ENCODE data around the gene CHTF8.
A peak's percentile ranks its signal among the peaks of the same experiment; 100 is the strongest.

Gene CHTF8

DNA sequence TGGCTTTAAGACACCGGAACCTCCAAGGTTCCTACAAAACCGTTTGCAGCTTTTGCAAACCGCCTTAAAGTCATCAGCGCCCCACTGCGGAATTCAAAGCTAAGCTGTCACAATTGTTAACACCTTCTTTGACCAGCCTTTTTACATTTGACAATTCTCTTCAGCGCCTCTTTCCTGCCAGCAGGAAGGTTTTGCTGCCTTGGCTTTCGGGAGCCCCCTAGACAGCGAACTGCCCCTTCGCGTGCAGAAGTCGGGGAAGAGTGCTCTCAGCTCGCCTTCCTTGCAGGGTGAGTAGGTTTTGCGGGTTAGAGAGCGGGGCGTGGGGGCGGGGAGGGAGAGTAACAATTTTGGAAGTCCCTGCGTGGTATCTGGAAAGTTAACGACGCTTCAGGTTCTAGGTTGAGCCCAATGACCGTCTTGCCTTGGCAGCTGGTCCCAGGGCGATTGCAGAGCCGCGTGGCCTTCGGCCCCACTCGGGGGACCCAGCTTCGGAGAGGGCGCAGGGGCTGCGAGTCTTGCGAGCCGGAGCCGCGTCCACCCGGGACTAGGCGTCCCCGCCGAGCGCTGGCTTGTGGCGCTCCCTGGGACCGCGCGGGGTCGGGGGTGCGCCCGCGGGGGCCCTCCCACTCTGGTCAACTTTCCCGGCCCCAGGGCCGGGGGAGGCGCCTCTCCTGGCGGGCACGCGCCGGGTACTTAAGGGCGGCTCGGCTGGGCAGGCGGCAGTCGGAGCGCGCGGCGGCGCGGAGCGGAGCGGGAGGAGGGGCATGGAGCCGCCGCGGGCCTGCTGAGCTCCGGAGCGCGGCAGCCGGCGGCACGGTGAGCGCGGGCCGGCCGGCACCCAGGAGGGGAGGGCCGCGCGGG, 26.7 kb downstream of the CHTF8 start, which contains the start of gene HAS3:
HAS3 (plus strand) TSS at position 153 of the 861 bp plus-strand sequence. CDS start 3,743 bp downstream, outside the sequence.
- Histone ChIP-seq H3K27me3 (replicated peaks in 2 of 5; ENCODE audit: control insufficient read depth in 4 of 5, insufficient read depth in 5 of 5, low read length in 4 of 5) (peaks cover 0 to 57% (median 12%) of the 10 kb centered on the region in 5 experiments), H3K27ac (ENCODE audit: insufficient read depth in 1 of 2, low read depth in 1 of 2, low read length in 2 of 2, poor library complexity in 1 of 2, severe bottlenecking in 2 of 2) (no peak within 1 kb of the TSS), H3K36me3 (ENCODE audit: control insufficient read depth in 4 of 4, insufficient read depth in 4 of 4, low read length in 3 of 4) (peaks cover 0 to 15% (median 5%) of the 10 kb centered on the region in 4 experiments), H3K4me1 (ENCODE audit: control extremely low read depth in 1 of 4, control insufficient read depth in 4 of 4, insufficient read depth in 4 of 4, low read length in 3 of 4) (peaks cover 0 to 31% (median 26%) of the 10 kb centered on the region in 4 experiments), H3K4me3 (ENCODE audit: control insufficient read depth in 1 of 7, extremely low read depth in 1 of 7, insufficient read depth in 4 of 7, low read depth in 2 of 7, low read length in 6 of 7) (peak within 1 kb of the TSS; percentile 26 to 74 (median 64)), H3K9me3 (ENCODE audit: control extremely low read depth in 1 of 5, control insufficient read depth in 4 of 5, insufficient read depth in 2 of 5, low read depth in 1 of 5, low read length in 4 of 5) (no peaks in the 10 kb centered on the region)
- WGBS (ENCODE audit: insufficient coverage) = under 1% methylated on average over 79 of the region's 80 CpGs
- peak; percentile 38 to 67 (median 63) for DNase-seq
- POLR2A ChIA-PET = interaction anchor here (0.8 kb wide), 1 partner anchor 484 kb away, joined by 3 read pairs; no protein-coding TSS in a partner anchor
- CTCF ChIA-PET = interaction anchor here (0.7 to 1.6 kb wide), 7 partner anchors 12 to 259 kb away, joined by 3 to 11 read pairs (median 3); no protein-coding TSS in a partner anchor

DNA sequence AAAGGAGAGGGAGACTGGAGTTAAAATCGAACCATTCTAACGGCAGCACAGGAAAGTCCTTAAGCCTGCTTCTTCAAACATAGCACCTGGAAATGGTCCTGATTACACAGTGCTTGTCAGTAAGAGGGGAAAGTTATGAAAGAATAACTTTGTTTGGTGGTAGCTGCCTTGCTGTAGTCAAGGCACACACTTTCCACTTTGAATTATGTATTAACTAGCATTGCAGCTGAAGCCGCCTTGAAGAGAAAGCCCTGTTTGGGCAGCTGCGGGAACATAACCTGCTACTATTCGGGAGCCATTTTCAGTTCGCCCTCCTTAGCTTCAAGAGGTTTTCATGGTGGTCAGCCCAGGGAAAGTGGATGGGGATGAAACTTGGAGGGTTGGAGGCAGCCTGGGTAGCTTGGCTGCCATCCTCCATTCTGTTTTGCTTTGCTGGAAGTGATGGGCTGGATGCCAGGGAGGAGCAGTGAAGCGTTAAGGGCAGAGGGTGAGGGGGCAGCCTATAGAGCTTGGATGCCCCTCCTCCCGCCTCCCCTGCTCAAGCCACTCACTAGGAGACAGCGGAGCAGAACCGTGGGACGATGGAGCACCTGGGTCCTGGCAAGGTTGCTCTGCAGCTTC, 32.2 kb downstream of the CHTF8 start:
- DNase-seq = no peak
- peaks cover 0 to 2% (median under 1%) of the 10 kb centered on the region in 4 experiments for H3K4me1 ChIP-seq (ENCODE audit: control extremely low read depth in 1 of 4, control insufficient read depth in 4 of 4, insufficient read depth in 4 of 4, low read length in 3 of 4)
- H3K27me3 ChIP-seq (replicated peaks in 2 of 5; ENCODE audit: control insufficient read depth in 4 of 5, insufficient read depth in 5 of 5, low read length in 4 of 5) = peaks cover 0 to 16% (median 5%) of the 10 kb centered on the region in 5 experiments
- ChIA-PET CTCF (interaction anchor here (0.7 to 1.7 kb wide), 3 partner anchors 14 to 572 kb away, joined by 3 to 6 read pairs (median 5); no protein-coding TSS in a partner anchor), POLR2A (no interaction called here)
- WGBS (ENCODE audit: insufficient coverage) = 98% methylated on average over 9 of the region's 11 CpGs
- no peak overlapping the region for H3K27ac ChIP-seq (ENCODE audit: insufficient read depth in 1 of 2, low read depth in 1 of 2, low read length in 2 of 2, poor library complexity in 1 of 2, severe bottlenecking in 2 of 2)
- no peak overlapping the region for H3K4me3 ChIP-seq (ENCODE audit: control insufficient read depth in 1 of 7, extremely low read depth in 1 of 7, insufficient read depth in 4 of 7, low read depth in 2 of 7, low read length in 6 of 7)
- H3K9me3 ChIP-seq (ENCODE audit: control extremely low read depth in 1 of 5, control insufficient read depth in 4 of 5, insufficient read depth in 2 of 5, low read depth in 1 of 5, low read length in 4 of 5) = no peaks in the 10 kb centered on the region
- no peaks in the 10 kb centered on the region for H3K36me3 ChIP-seq (ENCODE audit: control insufficient read depth in 4 of 4, insufficient read depth in 4 of 4, low read length in 3 of 4)

DNA sequence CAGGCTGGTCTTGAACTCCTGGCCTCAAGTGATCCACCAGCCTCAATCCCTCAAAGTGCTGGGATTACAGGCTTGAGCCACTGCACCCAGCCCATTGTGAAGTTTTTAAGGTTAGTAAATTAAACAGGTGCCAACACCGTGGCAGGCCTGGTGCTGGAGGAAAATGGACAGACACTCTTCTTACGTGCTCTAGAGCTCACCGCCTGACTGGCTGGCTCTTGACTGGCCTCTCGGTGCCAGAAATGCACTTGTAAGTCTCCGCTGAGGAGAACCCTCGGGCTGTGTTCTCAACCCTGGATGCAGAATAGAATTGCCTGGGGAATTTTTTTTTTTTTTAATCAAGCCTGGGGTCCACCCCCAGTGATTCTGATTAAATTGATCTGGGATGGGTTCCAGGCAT, 37.2 kb downstream of the CHTF8 start:
- WGBS (ENCODE audit: insufficient coverage) = 100% methylated on average over 5 of the region's 6 CpGs
- ChIA-PET POLR2A (no interaction called here), CTCF (no interaction called here)
- Histone ChIP-seq H3K27ac (ENCODE audit: insufficient read depth in 1 of 2, low read depth in 1 of 2, low read length in 2 of 2, poor library complexity in 1 of 2, severe bottlenecking in 2 of 2) (no peak overlapping the region), H3K9me3 (ENCODE audit: control extremely low read depth in 1 of 5, control insufficient read depth in 4 of 5, insufficient read depth in 2 of 5, low read depth in 1 of 5, low read length in 4 of 5) (no peaks in the 10 kb centered on the region), H3K4me3 (ENCODE audit: control insufficient read depth in 1 of 7, extremely low read depth in 1 of 7, insufficient read depth in 4 of 7, low read depth in 2 of 7, low read length in 6 of 7) (no peak overlapping the region), H3K27me3 (replicated peaks in 2 of 5; ENCODE audit: control insufficient read depth in 4 of 5, insufficient read depth in 5 of 5, low read length in 4 of 5) (peaks cover 0 to 4% (median 0%) of the 10 kb centered on the region in 5 experiments), H3K36me3 (ENCODE audit: control insufficient read depth in 4 of 4, insufficient read depth in 4 of 4, low read length in 3 of 4) (no peaks in the 10 kb centered on the region), H3K4me1 (ENCODE audit: control extremely low read depth in 1 of 4, control insufficient read depth in 4 of 4, insufficient read depth in 4 of 4, low read length in 3 of 4) (no peaks in the 10 kb centered on the region)
- DNase-seq = no peak

DNA sequence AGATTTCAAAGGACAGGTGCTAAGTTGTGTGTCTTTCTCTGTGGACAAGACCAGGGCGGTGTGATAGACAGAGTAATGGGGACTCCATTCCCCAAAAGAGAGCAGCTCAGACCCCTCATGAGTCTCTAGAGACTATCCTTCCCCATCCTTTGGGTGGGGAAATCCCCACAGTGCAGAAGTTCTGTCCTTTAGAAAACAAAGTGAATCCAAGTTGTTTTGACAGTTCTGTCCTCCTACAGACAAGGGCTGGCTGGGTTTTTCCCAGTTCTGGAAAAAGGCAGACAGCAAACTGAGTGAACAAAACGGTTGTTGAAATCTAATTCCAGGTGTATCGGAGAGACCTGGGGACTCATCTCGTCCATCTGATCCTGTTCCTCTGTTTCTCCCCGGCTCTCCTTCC, 37.9 kb downstream of the CHTF8 start:
- Histone ChIP-seq H3K36me3 (ENCODE audit: control insufficient read depth in 4 of 4, insufficient read depth in 4 of 4, low read length in 3 of 4) (no peaks in the 10 kb centered on the region), H3K9me3 (ENCODE audit: control extremely low read depth in 1 of 5, control insufficient read depth in 4 of 5, insufficient read depth in 2 of 5, low read depth in 1 of 5, low read length in 4 of 5) (no peaks in the 10 kb centered on the region), H3K27me3 (replicated peaks in 2 of 5; ENCODE audit: control insufficient read depth in 4 of 5, insufficient read depth in 5 of 5, low read length in 4 of 5) (no peaks in the 10 kb centered on the region), H3K4me3 (ENCODE audit: control insufficient read depth in 1 of 7, extremely low read depth in 1 of 7, insufficient read depth in 4 of 7, low read depth in 2 of 7, low read length in 6 of 7) (no peak overlapping the region), H3K27ac (ENCODE audit: insufficient read depth in 1 of 2, low read depth in 1 of 2, low read length in 2 of 2, poor library complexity in 1 of 2, severe bottlenecking in 2 of 2) (no peak overlapping the region), H3K4me1 (ENCODE audit: control extremely low read depth in 1 of 4, control insufficient read depth in 4 of 4, insufficient read depth in 4 of 4, low read length in 3 of 4) (peaks cover 0 to 6% (median 2%) of the 10 kb centered on the region in 4 experiments)
- no peak for DNase-seq
- ChIA-PET CTCF (interaction anchor here (0.9 to 1.0 kb wide), 2 partner anchors 11 kb away, joined by 3 read pairs; partner anchors contain the start of gene HAS3), POLR2A (no interaction called here)
- 92% methylated on average over 5 of the region's 5 CpGs for WGBS (ENCODE audit: insufficient coverage)

DNA sequence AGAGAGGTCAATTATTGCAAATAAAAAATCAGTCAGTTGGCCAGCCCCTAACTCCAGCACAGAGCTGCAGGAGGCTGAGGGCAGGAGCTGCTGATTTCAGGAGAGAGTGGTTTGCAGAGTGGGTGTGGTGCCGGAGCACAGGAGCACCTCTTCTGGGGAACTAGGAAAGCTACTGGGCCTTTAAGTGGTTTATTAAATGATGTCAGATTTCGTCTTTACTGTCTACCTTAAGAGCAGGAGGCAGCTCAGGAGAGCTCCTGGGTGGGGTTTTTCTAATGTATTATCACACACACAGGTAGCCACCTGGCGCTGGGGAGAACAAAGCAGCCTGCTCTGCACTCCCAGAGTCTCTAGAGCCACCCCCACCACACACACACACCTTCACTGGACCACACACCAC, 38.4 kb downstream of the CHTF8 start:
- ChIA-PET CTCF (interaction anchor here (0.9 to 1.0 kb wide), 2 partner anchors 11 kb away, joined by 3 read pairs; partner anchors contain the start of gene HAS3), POLR2A (no interaction called here)
- Histone ChIP-seq H3K4me3 (ENCODE audit: control insufficient read depth in 1 of 7, extremely low read depth in 1 of 7, insufficient read depth in 4 of 7, low read depth in 2 of 7, low read length in 6 of 7) (no peak overlapping the region), H3K9me3 (ENCODE audit: control extremely low read depth in 1 of 5, control insufficient read depth in 4 of 5, insufficient read depth in 2 of 5, low read depth in 1 of 5, low read length in 4 of 5) (no peaks in the 10 kb centered on the region), H3K27ac (ENCODE audit: insufficient read depth in 1 of 2, low read depth in 1 of 2, low read length in 2 of 2, poor library complexity in 1 of 2, severe bottlenecking in 2 of 2) (no peak overlapping the region), H3K4me1 (ENCODE audit: control extremely low read depth in 1 of 4, control insufficient read depth in 4 of 4, insufficient read depth in 4 of 4, low read length in 3 of 4) (peaks cover 0 to 11% (median 8%) of the 10 kb centered on the region in 4 experiments), H3K36me3 (ENCODE audit: control insufficient read depth in 4 of 4, insufficient read depth in 4 of 4, low read length in 3 of 4) (no peaks in the 10 kb centered on the region), H3K27me3 (replicated peaks in 2 of 5; ENCODE audit: control insufficient read depth in 4 of 5, insufficient read depth in 5 of 5, low read length in 4 of 5) (no peaks in the 10 kb centered on the region)
- 100% methylated on average over 2 of the region's 3 CpGs for WGBS (ENCODE audit: insufficient coverage)
- no peak for DNase-seq

DNA sequence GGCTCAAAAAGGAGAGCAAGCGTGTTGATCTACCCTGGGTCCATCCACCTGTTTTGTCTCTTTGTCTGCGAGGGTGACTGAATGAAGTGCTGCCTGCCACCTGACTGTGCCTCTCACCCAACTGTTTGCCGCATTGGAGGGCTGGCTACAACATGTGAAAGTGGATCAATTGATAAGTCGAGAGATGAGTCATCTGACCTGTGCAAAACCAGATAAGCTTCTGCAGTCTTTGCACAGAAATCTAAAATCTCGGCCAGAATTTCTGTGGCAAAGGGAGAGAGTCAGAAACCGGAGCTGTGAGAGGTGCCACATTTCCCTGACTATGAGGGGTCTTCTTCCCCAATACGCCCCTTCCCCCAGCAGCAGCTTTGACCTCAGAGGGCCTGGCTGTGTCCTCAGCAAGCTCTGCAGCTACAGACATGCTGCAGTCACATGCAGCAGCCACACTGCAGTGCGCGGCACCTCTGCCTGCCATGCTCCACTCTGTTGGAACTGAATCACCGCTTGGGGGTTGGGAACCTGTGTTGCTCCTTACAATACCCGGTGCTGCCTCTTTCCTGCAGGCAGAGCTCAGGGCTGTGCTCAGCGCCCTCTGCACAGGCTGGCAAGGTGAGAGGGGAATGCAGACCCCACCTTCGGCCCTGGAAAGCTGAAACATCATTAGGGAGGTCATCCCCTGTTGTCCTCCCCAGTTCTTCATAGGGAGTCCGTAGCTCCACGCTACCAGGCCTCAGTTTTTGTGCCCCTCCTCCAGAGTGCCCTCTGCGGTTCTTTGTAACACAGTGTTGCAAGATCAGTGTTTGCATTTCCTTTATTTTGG, 43.1 kb downstream of the CHTF8 start:
- CTCF ChIA-PET = interaction anchor here (1.1 to 1.8 kb wide), 2 partner anchors 9 to 16 kb away, joined by 3 to 5 read pairs; partner anchors contain the start of gene HAS3
- H3K27me3 ChIP-seq (replicated peaks in 2 of 5; ENCODE audit: control insufficient read depth in 4 of 5, insufficient read depth in 5 of 5, low read length in 4 of 5) = no peaks in the 10 kb centered on the region
- peaks cover 0 to 27% (median 19%) of the 10 kb centered on the region in 4 experiments for H3K4me1 ChIP-seq (ENCODE audit: control extremely low read depth in 1 of 4, control insufficient read depth in 4 of 4, insufficient read depth in 4 of 4, low read length in 3 of 4)
- no peak overlapping the region for H3K27ac ChIP-seq (ENCODE audit: insufficient read depth in 1 of 2, low read depth in 1 of 2, low read length in 2 of 2, poor library complexity in 1 of 2, severe bottlenecking in 2 of 2)
- peaks cover 0 to 3% (median 0%) of the 10 kb centered on the region in 4 experiments for H3K36me3 ChIP-seq (ENCODE audit: control insufficient read depth in 4 of 4, insufficient read depth in 4 of 4, low read length in 3 of 4)
- DNase-seq = peak; percentile 46 to 78 (median 69)
- WGBS (ENCODE audit: insufficient coverage) = 55% methylated on average over 12 of the region's 16 CpGs
- H3K4me3 ChIP-seq (ENCODE audit: control insufficient read depth in 1 of 7, extremely low read depth in 1 of 7, insufficient read depth in 4 of 7, low read depth in 2 of 7, low read length in 6 of 7) = peak overlapping the region in 1 of 7 experiments; percentile 23
- POLR2A ChIA-PET = no interaction called here
- no peaks in the 10 kb centered on the region for H3K9me3 ChIP-seq (ENCODE audit: control extremely low read depth in 1 of 5, control insufficient read depth in 4 of 5, insufficient read depth in 2 of 5, low read depth in 1 of 5, low read length in 4 of 5)

All from common myeloid progenitor, CD34-positive (primary cell).